Measurements from ENCODE around the gene RSKR. TPM values are rescaled to one million over a fixed set of nuclear protein-coding genes. Genes with fewer than 3 reads are reported as not detected.
"Not testable (repeated sequence)": the region's sequence is repeated elsewhere in the genome, so short reads cannot be mapped to it uniquely, and the experiment has no call there.

Gene RSKR
- total RNA-seq, 2 donors from 2014 or later, result 29.7 to 32.2 TPM

DNA sequence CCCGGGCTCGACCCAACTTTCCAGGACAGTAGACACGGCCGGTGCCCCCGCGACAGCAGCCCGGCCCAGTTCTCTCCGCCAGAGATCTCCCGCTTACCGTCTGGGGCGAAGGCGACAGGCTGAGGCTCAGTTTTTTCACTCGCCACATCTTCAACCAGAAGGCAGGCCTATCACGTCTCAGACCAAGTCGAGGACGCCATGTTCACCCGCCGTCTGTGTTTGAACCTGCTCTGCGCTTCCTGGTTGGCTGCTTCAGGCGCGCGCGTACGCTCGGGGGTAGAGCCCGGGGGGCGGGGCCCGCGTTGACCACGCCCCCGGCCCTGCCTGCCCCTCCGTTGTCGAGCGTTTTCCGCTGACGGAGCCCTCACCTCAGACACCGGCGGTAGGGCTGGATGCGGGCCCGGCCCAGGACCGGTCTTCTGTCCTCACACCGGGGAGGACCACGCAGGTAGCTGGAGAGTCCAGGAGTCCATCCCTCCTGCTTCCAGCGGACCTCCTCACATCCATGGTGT lies 15.1 kb downstream of the RSKR start, which contains the start of gene SPAG5:
SPAG5 (minus strand) TSS at position 227 of the 512 bp plus-strand sequence; CDS start at position 148, 79 bp downstream.
- H3K27ac Mint-ChIP-seq, result peak within 1 kb of the TSS; percentile 97
- peak; percentile 87 to 93 for ATAC-seq
- no peaks in the 10 kb centered on the region for H3K9me3 Mint-ChIP-seq
- DNase-seq (ENCODE audit: low spot score in 2 of 2), result peak; percentile 95 to 97
- peaks cover 18% of the 10 kb centered on the region in 2 donors for H3K36me3 Mint-ChIP-seq

DNA sequence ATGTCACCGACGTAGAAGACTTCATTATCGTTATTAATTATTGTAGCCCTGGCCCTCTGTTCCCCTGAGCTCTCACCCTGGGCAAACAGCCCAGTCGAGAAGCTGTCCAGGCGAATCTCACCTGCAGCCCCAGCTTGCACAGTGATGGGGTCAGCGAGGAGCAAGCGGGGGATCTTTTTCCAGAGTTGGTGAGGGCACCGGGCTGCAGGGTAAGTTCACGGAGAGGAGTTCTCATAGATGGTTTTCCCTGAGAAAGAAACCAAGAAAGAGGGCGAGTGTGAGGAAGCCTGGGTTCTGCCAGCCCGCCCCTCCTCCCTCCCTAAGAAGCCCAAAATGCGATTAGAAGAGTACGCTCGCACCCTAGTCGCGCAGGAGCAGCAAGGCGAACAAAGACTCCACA lies 15.6 kb downstream of the RSKR start:
- Mint-ChIP-seq H3K27ac (peak overlapping the region; percentile 97), H3K9me3 (no peaks in the 10 kb centered on the region), H3K36me3 (peaks cover 18% of the 10 kb centered on the region in 2 donors)
- ATAC-seq (no peak), DNase-seq (ENCODE audit: low spot score in 2 of 2) (no peak)

DNA sequence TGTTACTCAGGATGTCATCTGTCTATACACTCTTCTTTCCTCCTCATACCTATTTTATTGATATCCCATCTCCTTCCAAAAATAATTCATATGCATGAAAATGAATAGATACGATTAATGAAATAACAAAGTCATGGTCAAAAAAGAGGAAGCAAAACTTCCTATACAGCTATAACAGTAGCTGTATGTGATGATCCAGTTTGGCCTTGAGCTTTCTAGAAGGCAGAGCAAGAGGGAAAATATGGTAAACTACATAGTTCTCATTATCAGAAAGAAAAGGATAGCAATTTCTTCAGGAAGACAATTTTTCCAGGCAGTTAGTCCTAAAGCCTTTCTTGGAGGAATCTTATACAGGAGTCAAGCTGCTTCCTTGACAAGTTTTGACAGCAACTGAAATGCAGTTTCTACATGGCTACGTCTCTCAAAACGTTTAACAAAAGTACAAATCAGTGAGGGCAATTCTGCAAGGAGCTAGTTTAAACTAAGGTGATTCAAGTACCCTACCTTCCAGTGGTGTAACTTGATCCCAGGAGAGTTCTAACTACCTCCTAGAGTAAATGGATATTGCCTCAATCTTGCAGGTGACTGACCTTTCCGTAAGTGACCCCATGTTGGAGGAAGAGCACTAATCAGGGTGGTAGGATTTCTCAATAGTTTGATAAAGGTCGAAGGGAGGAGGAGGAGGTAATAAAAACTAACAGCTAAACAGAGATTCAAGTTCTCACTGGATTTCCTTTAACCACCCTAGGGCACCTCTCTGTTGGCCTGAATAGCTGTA lies 16.2 kb downstream of the RSKR start:
- DNase-seq (ENCODE audit: low spot score in 2 of 2) (no peak), ATAC-seq (no peak)
- H3K27ac Mint-ChIP-seq, result peak overlapping the region; percentile 97
- peaks cover 23 to 24% of the 10 kb centered on the region in 2 donors for H3K36me3 Mint-ChIP-seq
- H3K9me3 Mint-ChIP-seq, result no peaks in the 10 kb centered on the region

DNA sequence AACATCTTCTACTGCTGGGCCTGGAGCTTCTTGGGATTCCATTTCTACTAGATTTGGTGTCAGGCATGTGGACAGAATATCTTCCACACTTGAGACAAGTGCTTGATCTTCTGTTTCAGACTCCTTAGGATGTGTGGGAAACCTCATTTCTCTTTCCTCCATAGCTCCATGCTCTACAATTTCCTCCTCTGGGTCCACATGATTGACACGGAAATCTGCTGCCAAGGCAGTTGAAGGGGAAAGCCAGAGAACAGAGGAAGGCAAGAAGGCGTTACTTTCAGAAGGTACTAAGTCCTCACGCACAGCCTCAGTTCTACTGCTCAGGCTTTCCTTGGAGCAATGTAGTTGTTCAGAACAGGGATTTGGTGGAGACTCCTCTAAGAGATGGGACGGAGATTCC lies 21.7 kb downstream of the RSKR start:
- Mint-ChIP-seq H3K27ac (no peak overlapping the region), H3K36me3 (peaks cover 20 to 26% of the 10 kb centered on the region in 2 donors), H3K9me3 (no peaks in the 10 kb centered on the region)
- DNase-seq (ENCODE audit: low spot score in 2 of 2), result no peak
- no peak for ATAC-seq

DNA sequence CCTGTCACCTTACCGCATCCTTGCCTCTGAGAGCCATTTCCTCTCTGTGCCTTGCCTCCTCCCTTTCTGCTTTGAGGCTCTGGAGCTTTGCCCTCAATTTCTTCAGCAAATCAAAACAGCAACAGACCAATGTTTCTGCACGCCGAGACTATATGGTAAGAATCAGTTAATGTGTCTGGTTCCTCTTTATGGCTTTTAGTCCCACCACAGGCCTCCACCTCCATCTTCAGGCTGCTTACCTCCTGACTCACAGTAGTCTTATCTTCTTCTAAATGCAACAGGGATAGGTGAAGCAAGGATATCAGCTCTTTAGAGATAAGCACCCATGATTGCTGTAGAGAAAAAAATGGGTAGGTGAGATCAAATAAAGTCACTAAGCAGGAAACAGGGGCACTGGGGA lies 28.1 kb downstream of the RSKR start:
- no peak for ATAC-seq
- H3K9me3 Mint-ChIP-seq, result no peaks in the 10 kb centered on the region
- H3K36me3 Mint-ChIP-seq, result peaks cover 17 to 18% of the 10 kb centered on the region in 2 donors
- DNase-seq (ENCODE audit: low spot score in 2 of 2), result no peak
- H3K27ac Mint-ChIP-seq, result no peak overlapping the region

DNA sequence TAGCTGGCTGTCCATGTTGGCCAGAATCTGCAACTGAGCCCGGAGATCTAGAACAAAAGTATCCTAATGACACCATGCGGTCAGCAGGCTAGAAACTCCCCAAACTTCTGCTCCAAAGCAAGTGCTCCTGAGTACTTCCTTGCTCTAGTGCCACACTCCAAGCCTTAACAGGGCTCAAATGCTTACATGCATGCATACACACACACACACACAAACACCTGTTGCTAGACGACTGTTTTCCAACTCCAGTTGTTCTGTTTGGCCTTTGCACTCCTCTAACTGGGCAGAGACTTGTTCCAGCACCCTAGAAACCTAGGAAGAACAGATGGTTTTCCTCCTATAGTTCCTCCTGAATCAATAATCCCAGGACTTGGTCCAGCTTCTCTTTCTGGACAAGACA lies 29.6 kb downstream of the RSKR start:
- Mint-ChIP-seq H3K27ac (no peak overlapping the region), H3K36me3 (peaks cover 23 to 25% of the 10 kb centered on the region in 2 donors), H3K9me3 (no peaks in the 10 kb centered on the region)
- ATAC-seq, result no peak
- DNase-seq (ENCODE audit: low spot score in 2 of 2), result no peak

DNA sequence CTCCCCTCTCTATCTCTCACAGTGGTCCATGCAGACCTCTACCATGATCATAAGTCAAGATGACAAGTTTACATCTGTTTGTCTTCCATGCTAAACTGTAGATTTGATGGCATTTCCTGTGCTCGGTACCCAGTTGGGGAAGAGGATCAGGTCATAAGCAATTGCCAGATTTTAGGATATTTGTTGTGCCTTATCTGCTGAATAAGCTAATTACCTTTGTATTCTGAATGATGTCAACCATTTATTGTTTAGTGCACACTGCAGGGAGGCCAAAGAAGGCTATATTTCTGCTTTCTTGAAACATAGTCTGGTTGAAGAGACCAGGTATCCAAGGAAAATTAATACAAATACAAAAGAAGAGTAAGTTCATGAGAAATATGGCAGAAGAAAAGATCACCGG lies 31.5 kb downstream of the RSKR start:
- ATAC-seq, result no peak
- H3K9me3 Mint-ChIP-seq, result no peaks in the 10 kb centered on the region
- H3K36me3 Mint-ChIP-seq, result peaks cover 25 to 29% of the 10 kb centered on the region in 2 donors
- no peak for DNase-seq (ENCODE audit: low spot score in 2 of 2)
- no peak overlapping the region for H3K27ac Mint-ChIP-seq

DNA sequence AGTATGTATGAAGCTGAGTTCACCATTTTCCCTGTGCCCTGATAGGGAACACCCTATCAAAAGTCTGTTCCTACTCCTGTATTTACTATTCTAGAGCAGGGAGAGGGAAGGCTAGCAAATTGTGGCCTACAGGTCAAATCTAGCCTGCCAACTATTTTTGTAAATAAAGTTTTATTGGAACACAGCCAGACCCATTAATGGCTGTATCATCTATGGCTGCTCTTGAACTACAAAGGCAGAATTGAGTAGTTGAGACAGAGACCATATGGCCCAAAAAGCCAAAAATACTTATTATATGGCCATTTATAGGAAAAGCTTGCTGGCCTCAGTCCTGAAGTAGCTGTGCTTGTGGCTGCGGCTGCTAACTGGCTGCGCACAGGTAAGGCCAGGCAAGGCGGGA lies 33.0 kb downstream of the RSKR start:
- Mint-ChIP-seq H3K36me3 (peaks cover 26 to 38% of the 10 kb centered on the region in 2 donors), H3K9me3 (no peaks in the 10 kb centered on the region), H3K27ac (peak overlapping the region in 1 of 2 donors; percentile 13)
- ATAC-seq (no peak), DNase-seq (ENCODE audit: low spot score in 2 of 2) (no peak)

DNA sequence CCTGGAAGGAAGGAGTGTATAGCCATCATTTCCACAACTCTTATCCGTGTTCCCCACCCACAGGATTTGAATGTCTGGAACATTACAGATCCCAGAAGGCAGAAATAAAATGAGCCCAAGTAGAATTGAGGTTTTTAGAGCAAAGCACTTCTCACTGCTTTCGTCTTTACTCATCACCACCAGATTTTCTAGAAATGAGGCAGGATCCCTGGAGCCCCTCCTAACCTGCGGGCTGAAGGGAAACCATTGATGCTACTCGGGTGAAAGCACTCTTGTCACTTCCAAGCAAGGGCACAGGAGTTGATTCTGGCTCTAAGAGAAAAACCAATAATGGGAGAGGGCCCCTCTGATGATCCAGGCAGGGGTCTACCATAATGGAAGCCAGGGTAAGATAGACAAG lies 34.5 kb downstream of the RSKR start:
- ATAC-seq (peak in 1 of 2 donors; percentile 61), DNase-seq (ENCODE audit: low spot score in 2 of 2) (peak in 1 of 2 donors; percentile 47)
- H3K27ac Mint-ChIP-seq, result peak overlapping the region; percentile 13 to 92
- peaks cover 18 to 32% of the 10 kb centered on the region in 2 donors for H3K36me3 Mint-ChIP-seq
- H3K9me3 Mint-ChIP-seq, result no peaks in the 10 kb centered on the region

DNA sequence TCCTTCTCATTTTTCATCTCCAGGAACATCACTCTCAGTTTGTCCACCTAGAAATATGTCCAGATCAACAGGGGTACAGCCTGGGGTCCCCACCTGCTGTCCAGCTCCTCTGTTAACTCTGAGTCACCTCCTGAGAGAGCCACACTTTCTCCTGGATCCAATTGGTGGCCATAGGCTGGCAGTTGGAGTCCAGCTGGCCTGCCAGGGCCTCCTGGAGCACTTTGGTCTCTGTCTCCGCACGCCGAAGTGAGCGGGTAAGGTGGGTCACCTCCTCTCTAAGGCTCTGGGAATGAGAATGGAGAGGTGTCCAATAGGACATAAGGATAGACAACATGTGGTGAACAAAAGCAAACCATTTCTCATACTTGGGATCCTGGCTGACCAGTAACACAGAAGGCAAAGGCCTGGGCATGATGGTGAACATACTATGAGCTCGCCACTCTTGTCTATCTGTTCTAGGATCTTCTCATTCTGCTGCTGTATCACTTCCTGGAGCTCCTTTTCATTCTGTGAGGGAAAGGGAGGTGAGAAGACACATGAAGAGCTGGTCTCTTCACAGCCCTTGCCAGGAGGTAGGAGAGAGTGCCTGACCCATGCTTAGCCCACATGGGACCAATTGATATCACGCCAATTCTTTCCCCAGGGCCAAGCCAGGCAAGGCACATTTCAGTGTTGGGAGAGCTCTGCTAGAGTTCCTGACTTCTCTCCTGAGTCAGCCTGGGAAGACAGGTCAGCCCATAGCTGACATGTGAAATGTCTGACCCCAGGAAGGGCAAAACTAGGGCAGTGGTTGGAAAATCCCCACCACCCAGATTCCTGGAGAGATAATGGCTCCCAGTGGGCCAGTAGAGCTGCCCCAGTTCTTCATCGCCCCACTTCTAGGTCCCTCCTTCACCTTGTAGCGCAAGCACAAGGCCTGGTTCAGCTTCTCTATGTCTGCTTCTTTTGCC lies 35.5 kb downstream of the RSKR start:
- ATAC-seq (no peak), DNase-seq (ENCODE audit: low spot score in 2 of 2) (no peak)
- Mint-ChIP-seq H3K27ac (peak overlapping the region; percentile 13 to 92), H3K36me3 (peaks cover 18 to 32% of the 10 kb centered on the region in 2 donors), H3K9me3 (no peaks in the 10 kb centered on the region)

DNA sequence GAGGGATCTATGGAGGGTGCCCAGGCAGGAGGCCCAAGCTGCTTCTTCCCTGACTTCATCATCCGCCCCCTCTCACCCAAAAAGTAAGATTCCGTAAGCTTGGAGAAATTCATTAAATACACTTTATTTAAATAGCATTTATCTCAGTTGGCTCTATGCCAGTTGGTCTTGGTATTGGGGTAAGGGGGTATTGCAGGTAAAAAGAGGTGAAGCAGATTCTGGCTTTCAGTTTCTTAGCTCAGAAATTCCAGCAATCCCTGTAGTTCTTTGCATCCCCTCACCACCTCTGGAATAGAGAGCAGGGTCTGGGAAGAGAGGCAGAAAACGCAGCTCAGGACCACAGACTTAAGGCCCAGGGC lies 36.5 kb downstream of the RSKR start:
- DNase-seq (ENCODE audit: low spot score in 2 of 2) (no peak), ATAC-seq (no peak)
- no peaks in the 10 kb centered on the region for H3K9me3 Mint-ChIP-seq
- peak overlapping the region in 1 of 2 donors; percentile 60 for H3K27ac Mint-ChIP-seq
- H3K36me3 Mint-ChIP-seq, result peaks cover 18 to 39% of the 10 kb centered on the region in 2 donors

DNA sequence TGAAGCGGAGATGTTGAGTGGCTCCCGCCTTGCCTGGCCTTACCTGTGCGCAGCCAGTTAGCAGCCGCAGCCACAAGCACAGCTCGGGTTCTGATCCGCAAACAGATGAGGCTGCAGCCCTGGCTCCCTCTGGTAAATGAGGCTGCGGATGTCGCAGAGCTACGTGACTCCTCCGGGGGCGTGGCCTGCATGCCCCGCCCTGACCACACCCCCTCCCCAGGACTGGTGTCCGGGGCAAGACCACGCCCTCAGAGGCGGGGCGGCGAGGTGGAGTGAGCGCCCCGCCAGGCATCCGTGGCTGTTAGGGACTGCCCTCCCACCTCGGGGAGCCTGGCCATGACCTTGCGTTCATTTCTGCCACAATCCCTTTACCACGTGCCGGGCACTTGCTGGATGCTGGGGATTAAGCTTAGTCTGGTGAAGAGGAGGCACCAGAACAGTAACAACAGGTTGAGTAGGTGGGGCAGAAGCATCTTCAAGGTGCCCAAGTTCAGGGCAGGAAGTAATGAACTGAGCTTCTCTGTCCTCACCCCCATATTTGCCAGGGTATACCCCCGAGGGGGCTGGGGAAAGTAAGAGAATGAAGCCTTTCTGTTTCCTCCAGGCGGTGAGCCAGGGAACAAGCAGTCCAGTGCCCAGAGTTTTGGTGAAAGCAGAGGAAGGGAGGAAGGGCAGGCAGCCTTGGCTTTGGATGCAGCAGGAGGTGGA lies 37.1 kb downstream of the RSKR start, which contains the start of gene ALDOC:
ALDOC (minus strand) TSS at position 138 of the 708 bp plus-strand sequence. CDS start 1,363 bp downstream, outside the sequence.
- DNase-seq (ENCODE audit: low spot score in 2 of 2), result peak; percentile 96 to 99
- ATAC-seq, result peak; percentile 91 to 93
- Mint-ChIP-seq H3K27ac (peak within 1 kb of the TSS; percentile 60 to 94), H3K9me3 (no peaks in the 10 kb centered on the region), H3K36me3 (peaks cover 18 to 39% of the 10 kb centered on the region in 2 donors)

DNA sequence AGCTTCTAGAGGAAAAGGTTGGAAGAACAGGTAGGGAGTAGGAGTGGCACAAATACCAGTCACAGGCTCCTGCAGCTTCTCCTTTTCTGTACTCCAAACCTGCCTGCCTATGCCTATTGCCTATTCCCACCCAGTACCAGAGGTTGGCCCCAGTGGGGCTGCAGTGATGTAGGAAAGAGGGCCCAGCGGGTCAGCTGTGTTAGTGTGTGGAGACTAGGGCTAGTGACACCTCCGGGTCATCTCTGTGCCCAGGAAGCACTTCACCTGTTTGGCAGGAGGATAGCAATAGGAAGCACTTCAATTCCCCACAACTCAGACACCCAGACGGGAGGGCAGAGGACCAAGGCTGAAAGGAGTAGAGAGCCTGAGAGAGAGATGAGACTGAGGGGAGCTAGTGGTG lies 38.0 kb downstream of the RSKR start:
- not testable (repeated sequence) for ATAC-seq; H3K9me3 Mint-ChIP-seq; DNase-seq (ENCODE audit: low spot score in 2 of 2)
- peaks cover 22 to 38% of the 10 kb centered on the region in 2 donors for H3K36me3 Mint-ChIP-seq
- H3K27ac Mint-ChIP-seq, result peak overlapping the region; percentile 60 to 94

DNA sequence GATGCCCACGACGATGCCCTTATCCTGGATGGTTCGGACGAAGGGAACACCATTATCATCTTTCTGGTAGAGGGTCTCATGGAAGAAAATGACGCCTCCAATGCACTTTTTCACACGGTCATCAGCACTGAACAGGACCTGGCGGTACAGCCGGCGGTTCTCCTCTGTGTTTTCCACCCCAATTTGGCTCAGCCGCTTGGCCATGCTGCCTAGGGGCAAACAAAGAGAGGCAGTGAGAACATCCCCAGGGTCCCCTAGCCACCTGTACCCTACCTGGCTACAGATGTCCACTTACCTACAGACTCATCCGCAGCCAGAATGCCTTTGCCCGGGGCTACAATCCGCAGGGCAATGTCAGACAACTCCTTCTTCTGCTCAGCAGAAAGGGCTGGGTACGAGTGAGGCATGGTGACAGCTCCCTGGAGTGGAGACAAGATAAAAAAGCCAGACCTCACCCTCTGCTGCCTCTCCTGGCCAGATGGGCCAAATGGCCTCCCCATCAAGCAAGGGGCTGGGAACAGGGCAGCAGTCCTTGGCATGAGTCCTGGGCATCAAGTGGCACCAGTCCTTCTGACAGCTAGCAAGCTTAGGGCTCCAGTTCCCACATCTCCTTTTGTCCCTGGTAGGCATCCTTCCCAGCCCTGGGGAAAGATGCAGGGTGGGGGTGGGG lies 38.7 kb downstream of the RSKR start:
- DNase-seq (ENCODE audit: low spot score in 2 of 2) (no peak), ATAC-seq (no peak)
- H3K9me3 Mint-ChIP-seq, result no peaks in the 10 kb centered on the region
- peaks cover 21 to 39% of the 10 kb centered on the region in 2 donors for H3K36me3 Mint-ChIP-seq
- H3K27ac Mint-ChIP-seq, result no peak overlapping the region

DNA sequence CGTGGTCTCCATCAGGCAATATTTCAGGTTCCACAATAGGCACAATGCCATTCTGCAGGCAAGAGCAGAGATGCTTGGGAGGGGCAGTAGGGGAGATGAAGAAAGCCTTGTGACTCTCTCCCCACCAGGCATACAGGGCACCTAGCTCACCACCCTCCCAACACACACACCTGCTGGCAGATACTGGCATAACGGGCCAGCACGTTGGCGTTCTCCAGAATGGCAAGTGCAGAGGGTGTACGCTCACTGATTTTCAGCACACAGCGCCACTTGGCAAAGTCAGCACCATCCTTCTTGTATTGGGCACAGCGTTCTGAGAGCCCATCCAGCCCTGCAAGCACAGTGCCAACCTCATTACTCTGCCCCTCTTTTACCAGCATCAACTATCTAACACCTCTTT lies 39.5 kb downstream of the RSKR start:
- no peak for ATAC-seq
- H3K36me3 Mint-ChIP-seq, result peaks cover 19 to 46% of the 10 kb centered on the region in 2 donors
- H3K9me3 Mint-ChIP-seq, result no peaks in the 10 kb centered on the region
- no peak for DNase-seq (ENCODE audit: low spot score in 2 of 2)
- H3K27ac Mint-ChIP-seq, result no peak overlapping the region

Data from activated naive CD4-positive, alpha-beta T cell treated with anti-CD3 and anti-CD28 coated beads, Interleukin-2, amount 50 U/mL, for 72 hours (primary cell).